D721Med (cell line): Measurements from ENCODE around the gene CCDC86.

Source experiments
- DNase-seq: peaks from one replicate; pipeline ENCODE4 v3.0.0; 2011; ENCODE audit warnings: low spot score; ENCODE audit not compliant: insufficient read length
- FAIRE-seq: peaks from 2 replicates; lab custom pipeline; 2011; peaks lifted over from hg19 to GRCh38; lab: Jason Lieb, UNC
- CTCF ChIP-seq: IDR thresholded peaks from 2 replicates; pipeline ENCODE4 v1.5.1; 2012; ENCODE audit warnings: mild to moderate bottlenecking, control low read depth; ENCODE audit not compliant: insufficient read depth; ENCODE audit errors: missing control alignments

Gene CCDC86

GRCh38 chr11:60889869-60890311 is 48.0 kb downstream of the CCDC86 start:
- DNase-seq (no peak), FAIRE-seq (no peak)
- TF ChIP-seq CTCF: no peak

- no peak for FAIRE-seq
- DNase-seq: no peak
- no peak for TF ChIP-seq CTCF
Observed at GRCh38 chr11:60890696-60891095, 48.8 kb downstream of the CCDC86 start.

GRCh38 chr11:60891103-60891741 is 49.3 kb downstream of the CCDC86 start:
- no peak for TF ChIP-seq CTCF
- DNase-seq (no peak), FAIRE-seq (no peak)

GRCh38 chr11:60895687-60896086 is 53.8 kb downstream of the CCDC86 start:
- FAIRE-seq: no peak
- no peak for TF ChIP-seq CTCF
- DNase-seq: no peak

- DNase-seq (no peak), FAIRE-seq (no peak)
- TF ChIP-seq CTCF: no peak
Observed at GRCh38 chr11:60897496-60897895, 55.6 kb downstream of the CCDC86 start.

GRCh38 chr11:60899046-60899936 is 57.4 kb downstream of the CCDC86 start:
- no peak for FAIRE-seq
- peak; percentile 95 for TF ChIP-seq CTCF

More at GRCh38 chr11:60899046-60899936, 57.4 kb downstream of the CCDC86 start:
- DNase-seq: peak; percentile 41
